Astrocyte (in vitro differentiated cells and primary cell): ENCODE measurements around the gene AUP1.

Source experiments
- CTCF ChIP-seq: IDR thresholded peaks from 2 replicates; pipeline ENCODE4 v1.5.1; 2011; ENCODE audit warnings: low read depth, mild to moderate bottlenecking, inconsistent platforms, low read length, moderate library complexity; ENCODE audit not compliant: insufficient read depth
- EZH2 ChIP-seq: IDR thresholded peaks from 2 replicates; pipeline ENCODE4 v1.6.1; 2012; ENCODE audit warnings: mild to moderate bottlenecking, low read length, inconsistent platforms; ENCODE audit not compliant: insufficient read depth

DNA sequence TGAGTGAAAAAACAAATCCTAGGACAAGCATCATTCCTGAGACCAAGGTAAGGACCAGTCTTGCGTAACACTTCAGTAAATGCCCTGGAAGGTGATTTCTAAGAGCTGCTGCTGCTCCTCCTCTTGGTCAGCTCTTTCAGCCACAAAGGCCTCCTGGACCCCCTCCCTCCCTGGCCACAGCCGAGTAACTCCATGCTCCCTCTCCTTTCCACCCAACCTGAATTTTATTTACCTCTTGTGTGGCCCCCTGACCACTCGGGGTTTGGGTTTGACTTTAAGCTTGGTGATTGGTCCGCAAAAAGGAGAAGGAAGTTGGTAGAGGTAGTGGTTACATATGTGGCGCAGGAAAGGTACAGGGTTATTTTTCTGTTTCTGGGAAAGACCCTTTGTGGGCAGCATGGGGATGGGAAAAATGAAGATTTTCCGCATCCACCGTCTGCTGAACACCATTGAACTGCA, 9.4 kb upstream of the AUP1 start:
- TF ChIP-seq CTCF (no peak), EZH2 (no peak)
